Measurements from ENCODE around the gene AGPAT3. TPM values are rescaled to one million over a fixed set of nuclear protein-coding genes. Genes with fewer than 3 reads are reported as not detected.

Gene AGPAT3
- total RNA-seq, 4 donors from 2014 or later, result 32.1 to 58.8 (median 48.7) TPM

DNA sequence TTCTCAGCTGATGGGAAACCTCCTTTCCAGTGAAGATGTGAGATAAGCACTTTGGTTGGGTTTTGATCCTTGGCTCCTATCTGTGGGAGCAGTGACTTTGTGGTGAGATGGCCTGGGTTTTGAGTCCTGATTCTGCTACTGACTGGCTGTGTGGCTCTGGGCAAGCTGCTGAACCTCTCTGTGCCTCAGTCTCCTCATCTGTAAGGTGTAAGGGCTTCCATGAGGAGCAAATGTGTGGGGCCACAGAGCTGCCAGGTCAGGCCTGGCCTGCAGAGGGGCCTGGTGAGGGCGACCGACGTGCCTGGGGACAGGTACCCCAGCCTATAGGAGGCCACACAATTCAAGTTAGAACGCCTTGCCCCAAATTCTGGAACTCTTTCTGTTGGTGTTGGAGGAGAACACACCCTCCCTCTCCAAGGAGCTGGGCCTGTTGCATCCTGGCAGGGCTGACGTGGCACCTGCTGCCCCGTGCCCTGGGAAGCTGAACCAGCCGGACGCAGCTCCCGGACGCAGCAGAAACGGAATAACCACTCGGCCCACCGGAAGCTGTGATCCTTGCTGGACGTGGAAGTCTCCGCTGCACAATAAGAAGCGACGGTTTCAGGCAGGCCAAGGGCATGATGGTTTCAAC, 62.7 kb downstream of the AGPAT3 start:
- DNase-seq (ENCODE audit: low spot score in 2 of 2), result no peak
- no peak overlapping the region for H3K4me3 ChIP-seq (ENCODE audit: low read depth, poor library complexity, severe bottlenecking)
- intact Hi-C loops (cut with DNase I; ENCODE audit: low total_unique reads), result no loop called here
- WGBS, 2 donors, result 78 to 86% methylated on average over 16 to 17 of the region's 17 CpGs
- TF ChIP-seq, protein P1, sequence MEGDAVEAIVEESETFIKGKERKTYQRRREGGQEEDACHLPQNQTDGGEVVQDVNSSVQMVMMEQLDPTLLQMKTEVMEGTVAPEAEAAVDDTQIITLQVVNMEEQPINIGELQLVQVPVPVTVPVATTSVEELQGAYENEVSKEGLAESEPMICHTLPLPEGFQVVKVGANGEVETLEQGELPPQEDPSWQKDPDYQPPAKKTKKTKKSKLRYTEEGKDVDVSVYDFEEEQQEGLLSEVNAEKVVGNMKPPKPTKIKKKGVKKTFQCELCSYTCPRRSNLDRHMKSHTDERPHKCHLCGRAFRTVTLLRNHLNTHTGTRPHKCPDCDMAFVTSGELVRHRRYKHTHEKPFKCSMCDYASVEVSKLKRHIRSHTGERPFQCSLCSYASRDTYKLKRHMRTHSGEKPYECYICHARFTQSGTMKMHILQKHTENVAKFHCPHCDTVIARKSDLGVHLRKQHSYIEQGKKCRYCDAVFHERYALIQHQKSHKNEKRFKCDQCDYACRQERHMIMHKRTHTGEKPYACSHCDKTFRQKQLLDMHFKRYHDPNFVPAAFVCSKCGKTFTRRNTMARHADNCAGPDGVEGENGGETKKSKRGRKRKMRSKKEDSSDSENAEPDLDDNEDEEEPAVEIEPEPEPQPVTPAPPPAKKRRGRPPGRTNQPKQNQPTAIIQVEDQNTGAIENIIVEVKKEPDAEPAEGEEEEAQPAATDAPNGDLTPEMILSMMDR (IDR thresholded peaks at IDR 0.05), result no peak
- no peak for TF ChIP-seq POLR2A (IDR thresholded peaks at IDR 0.05)

DNA sequence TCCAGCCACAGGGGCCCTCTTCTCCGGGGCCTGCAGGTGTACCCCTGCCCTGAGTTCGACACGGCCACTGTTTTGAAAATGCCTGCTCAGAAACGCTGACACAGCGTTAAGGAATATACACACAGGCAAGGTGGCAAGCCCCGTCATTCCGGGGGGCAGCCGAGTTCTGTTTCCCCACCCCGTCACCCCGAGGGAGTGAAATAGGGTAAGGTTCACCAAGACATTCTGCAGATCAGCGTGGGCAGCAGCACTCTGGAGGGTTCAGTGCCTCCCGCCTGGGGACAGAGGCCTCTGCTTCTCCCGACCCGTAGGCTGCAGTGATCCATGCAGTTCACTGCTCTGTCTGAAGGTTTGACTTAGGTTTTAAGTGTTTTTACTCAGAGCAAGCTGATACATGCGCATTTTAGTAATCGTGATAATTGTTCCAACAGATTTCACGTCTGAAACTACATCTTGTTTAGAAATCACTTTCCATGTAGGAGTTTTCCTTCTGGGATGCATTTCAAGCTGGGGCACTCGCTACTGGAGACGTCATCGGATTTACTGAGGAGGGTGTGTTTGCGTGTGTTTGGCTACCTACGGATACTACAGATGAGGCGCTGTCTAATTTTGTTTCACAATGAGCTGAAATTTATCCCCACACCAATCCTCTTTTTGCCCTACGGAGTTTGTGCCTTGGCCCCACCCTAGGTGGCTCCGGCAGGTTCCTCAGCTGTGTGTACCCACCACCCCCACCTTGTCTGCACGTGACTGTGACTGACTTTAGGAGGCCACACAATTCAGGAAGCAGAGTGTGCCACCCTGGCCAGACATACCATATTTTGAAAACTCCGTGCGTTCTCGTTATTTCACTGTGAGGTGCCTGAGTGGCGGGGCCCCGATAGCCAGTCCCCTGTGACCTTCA, 63.5 kb downstream of the AGPAT3 start:
- no peak for DNase-seq (ENCODE audit: low spot score in 2 of 2)
- intact Hi-C loops (cut with DNase I; ENCODE audit: low total_unique reads), result no loop called here
- TF ChIP-seq, protein P1 (IDR thresholded peaks at IDR 0.05), result no peak
- TF ChIP-seq POLR2A (IDR thresholded peaks at IDR 0.05), result no peak
- H3K4me3 ChIP-seq (ENCODE audit: low read depth, poor library complexity, severe bottlenecking), result no peak overlapping the region
- 64 to 67% methylated on average over 31 of the region's 31 CpGs for WGBS, 2 donors

DNA sequence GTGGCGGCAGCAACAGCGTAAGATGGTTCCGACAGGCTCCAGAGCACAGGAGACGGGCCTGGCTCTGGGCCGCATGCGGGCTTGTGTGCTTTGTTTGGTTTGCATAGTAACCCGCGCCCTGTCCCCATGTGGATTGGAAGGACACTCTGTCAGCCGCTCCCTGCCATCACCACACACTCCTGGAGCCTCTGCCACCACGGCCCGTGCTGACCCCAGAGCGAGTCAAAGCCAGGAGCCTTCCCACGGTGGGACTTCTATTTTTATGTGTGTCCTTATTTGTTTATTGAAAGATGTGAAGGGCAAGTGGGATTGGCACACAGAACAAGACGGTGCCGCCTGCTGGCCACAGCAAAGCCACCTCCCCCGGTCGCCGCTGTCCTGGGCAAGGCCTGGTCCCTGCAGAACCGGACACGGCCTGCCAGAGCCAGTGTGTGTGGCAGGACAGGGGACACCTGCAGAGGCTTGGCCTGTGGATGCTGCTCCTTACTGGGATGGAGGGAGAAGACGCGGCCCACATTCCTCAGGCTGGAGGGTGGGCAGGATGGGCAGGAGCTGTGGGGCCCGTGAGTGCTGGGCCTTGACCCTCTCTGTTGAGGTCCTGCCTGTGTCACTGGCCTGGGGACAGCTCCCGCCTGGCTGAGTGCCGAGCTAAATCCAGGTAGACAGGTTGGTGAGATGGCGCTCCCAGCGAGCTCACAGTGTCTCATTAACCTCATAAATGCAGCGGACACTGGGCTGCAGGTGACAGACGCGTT, 64.4 kb downstream of the AGPAT3 start:
- WGBS, 2 donors, result 75 to 76% methylated on average over 28 to 30 of the region's 30 CpGs
- no peak overlapping the region for H3K4me3 ChIP-seq (ENCODE audit: low read depth, poor library complexity, severe bottlenecking)
- no peak for TF ChIP-seq POLR2A (IDR thresholded peaks at IDR 0.05)
- TF ChIP-seq, protein P1 (IDR thresholded peaks at IDR 0.05), result no peak
- no peak for DNase-seq (ENCODE audit: low spot score in 2 of 2)
- intact Hi-C loops (cut with DNase I; ENCODE audit: low total_unique reads), result no loop called here

DNA sequence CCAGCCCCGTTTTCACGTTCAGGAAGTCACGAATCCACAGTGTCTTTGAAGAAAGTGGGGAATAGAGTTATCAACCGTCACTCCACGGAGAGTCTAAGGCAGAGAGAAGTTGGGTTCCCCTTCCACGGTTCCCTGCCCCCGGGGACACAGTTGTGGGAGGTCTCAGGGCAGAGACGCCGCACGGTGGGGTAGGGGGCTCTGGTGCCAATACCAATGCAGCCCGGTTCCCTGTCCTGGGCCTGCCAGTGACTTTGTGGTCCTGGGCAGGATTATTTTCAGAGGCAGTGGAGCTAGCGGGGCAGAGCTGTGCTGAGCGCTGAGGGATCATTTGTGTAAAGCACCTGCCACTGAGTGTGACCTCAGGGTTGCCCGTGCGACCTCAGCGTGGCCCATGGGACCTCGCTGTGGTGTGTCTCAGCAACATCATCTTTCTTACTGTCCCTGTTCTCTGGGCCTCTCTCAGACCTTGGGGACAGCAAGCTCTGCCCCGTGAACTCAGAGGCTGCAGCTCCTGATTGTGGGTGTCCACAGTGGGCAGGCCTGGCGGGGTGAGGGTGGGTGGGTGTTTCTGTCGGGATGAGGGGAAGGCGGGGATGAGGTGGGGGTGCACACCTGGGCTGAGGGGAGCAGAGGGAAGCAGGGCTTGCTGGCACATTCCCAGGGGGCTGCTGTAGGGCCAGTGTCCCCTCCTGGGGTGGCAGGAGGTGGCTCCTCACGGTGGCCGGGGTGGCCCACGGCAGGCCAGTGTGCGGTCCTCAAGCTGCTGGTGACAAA, 65.2 kb downstream of the AGPAT3 start:
- TF ChIP-seq, protein P1 (IDR thresholded peaks at IDR 0.05), result no peak
- TF ChIP-seq POLR2A (IDR thresholded peaks at IDR 0.05), result no peak
- WGBS, 2 donors, result 88 to 92% methylated on average over 24 of the region's 25 CpGs
- H3K4me3 ChIP-seq (ENCODE audit: low read depth, poor library complexity, severe bottlenecking), result no peak overlapping the region
- DNase-seq (ENCODE audit: low spot score in 2 of 2), result no peak
- intact Hi-C loops (cut with DNase I; ENCODE audit: low total_unique reads), result no loop called here

DNA sequence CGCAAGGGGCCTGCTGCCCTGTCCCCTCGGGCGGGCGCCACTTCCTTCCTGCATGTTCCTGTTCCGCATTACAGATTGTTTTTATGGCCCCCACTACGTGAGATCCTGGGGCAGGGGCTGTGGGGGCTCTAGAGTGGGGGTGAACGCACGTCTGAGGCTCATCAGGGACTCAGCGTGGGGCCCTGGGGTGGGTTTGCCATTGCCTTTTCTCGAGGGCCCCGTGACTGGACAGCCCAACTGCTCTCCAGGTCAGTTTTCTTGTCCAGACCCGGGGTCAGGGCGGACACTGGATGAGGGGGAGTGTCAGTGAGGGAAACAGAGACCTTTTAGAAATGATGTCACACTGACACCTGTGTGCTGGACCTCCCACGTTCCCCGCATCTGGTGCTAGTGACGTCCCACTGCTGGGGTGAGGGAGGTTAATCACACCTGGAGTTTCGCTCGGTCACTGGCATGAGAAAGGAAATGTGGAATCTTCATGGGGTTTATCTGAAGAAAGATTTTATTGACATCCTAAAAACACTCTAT, 65.9 kb downstream of the AGPAT3 start:
- 86 to 91% methylated on average over 18 of the region's 18 CpGs for WGBS, 2 donors
- TF ChIP-seq, protein P1 (IDR thresholded peaks at IDR 0.05), result no peak
- TF ChIP-seq POLR2A (IDR thresholded peaks at IDR 0.05), result no peak
- no peak for DNase-seq (ENCODE audit: low spot score in 2 of 2)
- no peak overlapping the region for H3K4me3 ChIP-seq (ENCODE audit: low read depth, poor library complexity, severe bottlenecking)
- intact Hi-C loops (cut with DNase I; ENCODE audit: low total_unique reads), result no loop called here
